Head of caudate nucleus (tissue), 42 donors: ENCODE data around the gene POT1.
A peak's percentile ranks its signal among the peaks of the same experiment; 100 is the strongest.

Experiments used
- DNase-seq, 42 donors: peaks; one replicate each; pipeline versions ENCODE4 v3.0.0 to v3.0.0-alpha.2; 2020 to 2021; ENCODE audit warnings: mixed read lengths in 7 of 42
- intact Hi-C: fragments of 100-400 bp; cut with DNase I; formaldehyde crosslinking; loops from one replicate; pipeline ENCODE4 v1.15.0; 2022

POT1 gene

DNA sequence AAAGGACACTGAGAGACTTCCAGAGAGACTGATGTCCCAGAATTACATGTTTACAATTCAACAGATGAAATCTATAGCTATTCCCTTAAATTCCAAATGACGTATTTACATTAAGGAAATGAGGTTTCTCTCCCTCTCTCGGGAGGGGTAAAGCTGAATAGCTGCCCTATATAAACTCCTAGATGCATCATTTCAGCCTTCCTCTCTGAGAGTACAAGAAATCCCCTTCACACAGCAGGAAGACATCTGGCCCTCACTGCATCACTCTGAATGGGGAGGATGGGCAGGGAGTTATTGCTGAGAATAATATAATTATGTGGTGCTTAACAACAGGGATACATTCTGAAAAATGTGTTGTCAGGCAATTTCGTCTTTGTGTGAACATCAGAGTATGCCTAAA, 11.0 kb downstream of the POT1 start:
- no peak for DNase-seq
- intact Hi-C loops, result no loop called here

GRCh38 chr7:124915242-124915641, 14.4 kb downstream of the POT1 start:
- no peak for DNase-seq
- intact Hi-C loops, result no loop called here

DNA sequence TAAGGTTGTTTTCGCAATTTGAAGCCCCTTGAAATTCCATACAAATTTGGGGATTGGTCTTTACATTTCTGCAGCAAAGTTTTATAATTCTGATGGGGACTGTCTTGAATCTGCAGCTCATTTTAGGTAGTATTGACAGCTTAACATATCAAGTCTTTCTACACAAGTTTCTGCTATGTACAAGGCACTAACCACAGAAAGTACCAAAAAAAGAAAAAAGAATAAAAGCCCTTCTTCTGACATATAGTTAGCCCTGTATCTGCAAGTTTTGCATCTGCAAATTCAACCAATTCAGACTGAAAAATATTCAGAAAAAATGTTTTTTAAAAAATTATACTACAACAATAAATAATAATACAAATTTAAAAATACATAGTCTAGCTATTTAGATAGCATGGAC, 15.3 kb downstream of the POT1 start:
- no peak for DNase-seq
- intact Hi-C loops, result no loop called here

DNA sequence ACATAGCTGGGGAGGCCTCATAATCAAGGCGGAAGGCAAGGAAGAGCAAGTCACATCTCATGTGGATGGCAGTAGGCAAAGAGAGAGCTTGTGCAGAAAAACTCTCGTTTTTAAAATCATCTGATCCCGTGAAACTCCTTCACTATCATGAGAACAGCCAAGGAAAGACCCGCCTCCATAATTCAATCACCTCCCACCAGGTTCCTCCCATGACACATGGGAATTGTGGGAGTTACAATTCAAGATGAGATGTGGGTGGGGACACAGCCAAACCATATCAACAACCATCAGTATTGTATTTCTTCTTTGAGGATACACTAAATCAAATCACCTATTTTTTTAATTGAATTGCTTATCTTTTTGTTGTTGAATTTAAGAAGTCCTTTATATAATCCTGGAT, 16.7 kb downstream of the POT1 start:
- DNase-seq, result peak in 10 of 42 donors; percentile 16 to 52 (median 24)
- intact Hi-C loops, result no loop called here

- DNase-seq, result no peak
- intact Hi-C loops, result no loop called here
Observed at GRCh38 chr7:124909808-124910207, 19.8 kb downstream of the POT1 start.

DNA sequence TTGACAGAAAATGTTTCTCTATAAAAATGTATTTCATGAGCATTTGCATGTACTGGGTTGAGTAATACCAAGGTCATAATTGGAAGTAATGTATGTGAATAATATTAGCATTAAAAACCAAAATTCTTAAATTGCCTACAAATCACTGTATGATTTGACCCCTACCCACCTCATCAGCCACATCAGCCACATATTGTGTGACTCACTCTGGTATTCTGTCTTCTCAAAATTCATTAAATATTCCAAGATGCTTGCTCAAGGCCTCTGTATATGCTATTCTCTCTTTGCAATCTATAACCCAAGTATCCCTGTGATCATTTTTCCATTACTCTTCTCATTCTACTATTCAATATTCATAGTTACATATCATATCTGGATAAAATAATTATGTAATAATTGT, 21.4 kb downstream of the POT1 start:
- DNase-seq, result no peak
- intact Hi-C loops, result no loop called here

DNA sequence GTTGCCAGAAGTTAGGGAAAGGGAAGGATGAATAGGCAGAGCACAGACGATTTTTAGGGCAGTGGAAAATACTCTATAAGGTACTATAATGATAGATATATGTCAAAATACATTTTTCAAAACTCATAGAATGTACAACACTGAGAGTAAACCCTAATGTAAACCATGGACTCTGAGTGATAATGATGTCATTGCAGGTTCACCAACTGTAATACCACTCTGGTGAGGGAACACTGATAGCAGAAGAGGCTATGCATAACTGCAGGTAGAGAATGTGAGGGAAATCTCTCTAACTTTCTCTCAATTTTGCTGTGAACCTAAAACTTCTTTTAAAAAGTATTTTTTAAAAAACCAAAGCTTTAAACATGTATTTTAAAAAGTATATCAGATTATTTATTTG, 22.1 kb downstream of the POT1 start:
- intact Hi-C loops, result no loop called here
- DNase-seq, result no peak

GRCh38 chr7:124898531-124898930, 31.1 kb downstream of the POT1 start:
- intact Hi-C loops, result no loop called here
- DNase-seq, result no peak

DNA sequence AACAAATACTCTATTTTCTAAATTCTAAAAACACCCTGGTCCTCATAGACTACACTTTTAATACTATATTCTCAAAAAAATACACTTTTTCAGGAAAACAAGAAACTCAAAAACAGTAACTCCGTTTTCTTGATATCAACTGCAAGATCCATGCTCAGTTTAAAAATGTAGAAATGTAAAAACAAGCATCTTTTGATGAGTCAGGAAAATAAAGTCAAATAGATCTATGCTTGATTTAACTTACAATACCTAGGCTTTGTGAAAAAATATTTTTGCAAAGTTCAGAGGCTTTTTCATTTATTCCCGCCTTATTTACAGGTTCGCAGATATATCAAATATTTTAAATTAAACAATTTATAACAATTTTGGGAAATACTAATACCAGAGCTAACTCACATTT, 33.6 kb downstream of the POT1 start:
- intact Hi-C loops, result no loop called here
- no peak for DNase-seq

GRCh38 chr7:124893140-124893827, 36.3 kb downstream of the POT1 start:
- intact Hi-C loops, result no loop called here
- DNase-seq, result no peak

DNA sequence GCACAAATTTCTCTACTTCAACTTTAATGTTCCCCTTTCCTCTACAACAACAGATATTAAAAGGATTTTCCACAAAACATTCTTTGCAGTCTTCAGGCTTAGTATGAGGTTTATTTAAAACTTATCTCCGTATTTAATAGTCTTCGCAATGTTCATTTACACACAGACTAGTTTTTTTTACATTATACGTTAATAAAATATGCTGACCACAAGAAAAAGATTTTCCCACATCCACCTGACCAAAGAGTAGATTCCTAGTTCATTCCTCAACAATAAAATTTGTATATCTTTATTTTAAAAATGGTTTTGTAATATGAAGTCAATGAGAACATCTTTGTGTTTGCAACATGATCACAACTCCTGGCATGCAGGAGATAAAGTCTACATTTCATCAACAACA, 42.4 kb downstream of the POT1 start:
- no peak for DNase-seq
- intact Hi-C loops, result no loop called here

GRCh38 chr7:124881981-124882380, 47.6 kb downstream of the POT1 start:
- no peak for DNase-seq
- intact Hi-C loops, result no loop called here

- intact Hi-C loops, result no loop called here
- DNase-seq, result no peak
Observed at GRCh38 chr7:124879771-124880170, 49.9 kb downstream of the POT1 start.

DNA sequence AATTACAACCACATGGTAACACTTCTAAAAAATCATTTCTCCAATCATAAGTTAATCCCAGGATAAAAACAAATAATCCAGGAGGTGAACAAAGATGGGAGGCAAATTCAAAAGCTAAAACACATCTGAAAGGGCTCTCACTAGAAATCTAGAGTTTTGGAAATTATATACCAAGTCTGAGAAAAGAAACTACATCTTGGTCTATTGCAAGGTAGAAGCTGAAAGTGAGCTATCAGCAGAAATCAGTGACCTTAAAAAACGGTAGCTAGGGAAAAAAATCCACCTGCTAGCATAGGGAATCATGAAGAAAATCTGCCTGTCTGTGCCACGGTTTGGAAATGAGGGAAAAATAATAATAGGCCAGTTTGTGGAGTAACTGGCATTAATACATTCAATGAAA, 50.5 kb downstream of the POT1 start:
- intact Hi-C loops, result no loop called here
- no peak for DNase-seq

- DNase-seq, result no peak
- intact Hi-C loops, result no loop called here
Observed at GRCh38 chr7:124874644-124875163, 54.9 kb downstream of the POT1 start.

DNA sequence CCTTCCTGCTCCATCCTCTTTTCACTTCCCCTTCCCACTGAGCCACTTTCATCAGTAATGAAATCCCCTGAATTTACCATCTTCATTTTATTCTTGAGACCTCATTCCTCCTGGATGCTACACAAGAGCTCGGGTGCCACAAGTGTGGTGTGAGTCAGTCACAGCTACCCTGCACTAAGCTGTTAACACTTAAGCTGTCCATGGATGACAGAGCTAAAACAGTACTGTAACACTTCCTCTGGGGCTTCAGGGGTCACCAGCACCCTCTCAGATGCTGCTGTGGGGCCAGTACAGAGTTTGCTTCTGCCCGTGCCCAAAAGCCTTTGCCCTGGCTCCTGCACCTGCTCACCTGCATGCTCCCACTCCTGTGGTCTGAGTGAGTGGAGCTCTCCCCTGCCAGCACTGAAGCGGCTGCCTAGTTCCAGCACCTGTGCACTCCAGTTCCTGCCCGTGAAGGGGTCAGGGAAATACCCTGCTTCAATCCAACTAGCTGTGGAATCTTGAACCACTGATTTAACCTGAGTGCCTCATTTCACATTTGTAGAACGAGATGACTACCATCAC, 71.9 kb downstream of the POT1 start:
- intact Hi-C loops, result loop anchor here (10.0 kb wide), 1 partner anchor 693 kb away; no protein-coding TSS in a partner anchor
- no peak for DNase-seq

DNA sequence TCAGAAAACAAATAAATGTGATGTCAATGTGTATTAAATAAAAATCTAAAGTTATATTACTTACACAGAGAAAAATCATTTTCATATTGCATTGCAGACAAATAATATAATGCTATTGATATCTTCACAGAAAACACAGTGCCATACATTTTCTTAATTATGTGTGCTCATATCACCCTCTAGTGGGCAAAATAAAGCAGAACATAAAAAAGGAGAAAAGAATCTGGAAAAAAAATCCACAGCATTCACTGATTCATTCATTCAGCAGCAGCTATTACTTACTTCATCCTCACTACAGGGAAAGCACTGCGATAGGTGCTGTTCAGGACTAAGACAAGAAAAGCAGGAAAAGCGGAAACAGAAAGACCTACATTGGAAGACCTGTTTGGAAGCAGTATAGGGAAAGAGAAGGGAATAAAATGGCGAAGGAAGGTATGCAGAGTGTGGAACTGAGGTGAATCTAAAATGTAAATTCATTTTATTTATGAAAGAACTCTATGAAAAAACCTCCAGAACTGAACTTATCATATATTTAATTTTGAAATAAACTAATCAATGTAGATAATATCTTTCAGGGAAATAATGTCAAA, 73.2 kb downstream of the POT1 start:
- intact Hi-C loops, result loop anchor here (10.0 kb wide), 1 partner anchor 692 kb away; no protein-coding TSS in a partner anchor
- DNase-seq, result peak in 1 of 42 donors; percentile 2

DNA sequence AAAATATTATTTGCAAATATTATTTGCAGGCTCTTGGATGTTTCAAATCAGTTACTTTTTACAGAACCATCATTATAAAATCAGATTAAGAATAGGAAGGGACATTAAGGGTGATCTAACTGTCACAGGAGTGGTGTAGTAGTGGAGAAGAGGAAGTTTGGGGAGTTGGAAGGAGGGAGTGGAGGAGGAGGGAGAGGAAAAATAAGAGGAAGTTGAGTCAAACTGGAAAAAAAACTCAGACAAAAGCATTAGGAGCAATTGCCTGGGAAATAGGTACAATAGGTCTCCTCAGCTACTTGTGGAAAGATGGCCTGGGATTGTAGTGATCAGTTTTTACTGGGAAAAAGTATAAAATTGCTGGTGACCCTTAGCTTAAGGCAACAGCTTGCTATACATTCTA, 86.3 kb downstream of the POT1 start:
- intact Hi-C loops, result no loop called here
- DNase-seq, result no peak

- intact Hi-C loops, result no loop called here
- DNase-seq, result peak in 2 of 42 donors; percentile 11 to 34
Observed at GRCh38 chr7:124840435-124840834, 89.2 kb downstream of the POT1 start.

GRCh38 chr7:124839687-124840086, 89.9 kb downstream of the POT1 start:
- DNase-seq, result no peak
- intact Hi-C loops, result no loop called here

DNA sequence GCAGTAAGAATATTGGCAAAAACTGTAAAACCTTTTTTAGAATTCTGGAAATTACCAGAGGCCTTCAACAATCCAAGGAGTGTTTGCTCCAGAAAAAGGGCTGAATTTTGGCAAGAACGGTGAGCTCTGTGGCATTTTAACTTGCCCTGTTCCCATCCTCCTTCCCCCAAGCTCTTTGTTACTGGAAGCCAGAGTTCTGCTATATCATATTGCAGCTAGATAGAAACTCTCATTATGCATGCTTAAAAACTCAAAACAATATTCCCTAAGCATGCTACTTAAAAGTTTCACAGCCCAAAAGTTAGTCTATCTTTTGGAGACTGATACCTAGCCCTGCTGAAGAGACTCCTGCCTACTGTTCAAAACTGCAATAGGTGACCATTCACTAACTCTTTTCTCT, 93.5 kb downstream of the POT1 start:
- DNase-seq, result no peak
- intact Hi-C loops, result no loop called here
